Ovary (tissue), 3 donors: ENCODE measurements around the gene TMEM114.

Source experiments
- CTCF ChIP-seq, 3 donors: fragments of 450-650 bp in 2 of 3; fragments of 200-600 bp in 1 of 3; IDR thresholded peaks; one replicate each; pipeline versions ENCODE4 v1.5.1 to v1.8.0; 2016 to 2022; ENCODE audit warnings: antibody characterized with exemption in 3 of 3, mild to moderate bottlenecking in 1 of 3
- EP300 ChIP-seq: sonication (generic); formaldehyde crosslinking; IDR thresholded peaks from one replicate; pipeline ENCODE4 v1.6.1; 2017; ENCODE audit warnings: antibody characterized with exemption
- donor health status: DM: no; HTN: no; CAD: no.

- TF ChIP-seq CTCF (IDR thresholded peaks at IDR 0.05) = no peak
- TF ChIP-seq EP300 = no peak
Measured at GRCh38 chr16:8523932-8524331, 66.4 kb downstream of the TMEM114 start.
